Smooth muscle cell (in vitro differentiated cells): ENCODE measurements around the gene WDR43. TPM values are rescaled to one million over a fixed set of nuclear protein-coding genes. Genes with fewer than 3 reads are reported as not detected.

ENCODE experiments used
- DNase-seq: peaks from one replicate; lab custom pipeline; 2025; ENCODE audit not compliant: unreplicated experiment; lab: John Stamatoyannopoulos, UW
- H2AFZ ChIP-seq: fragments of 200-600 bp; sonication (generic); 2 replicates; pipeline ENCODE4 v1.6.0; 2016; ENCODE audit warnings: antibody characterized with exemption, low read depth, mild to moderate bottlenecking
- H3F3A ChIP-seq: fragments of 200-600 bp; sonication (generic); 2 replicates; pipeline ENCODE4 v1.6.0; 2017; ENCODE audit warnings: antibody characterized with exemption, low read depth
- H3K27ac ChIP-seq: fragments of 200-600 bp; sonication (generic); 2 replicates; pipeline ENCODE4 v1.5.1; 2016; ENCODE audit warnings: low read depth, mild to moderate bottlenecking
- H3K27me3 ChIP-seq: fragments of 200-600 bp; sonication (generic); 2 replicates; pipeline ENCODE4 v1.6.1; 2016; ENCODE audit warnings: low read depth, mild to moderate bottlenecking
- H3K36me3 ChIP-seq: fragments of 200-600 bp; sonication (generic); 2 replicates; pipeline ENCODE4 v1.5.1; 2016; ENCODE audit warnings: low read depth
- H3K4me1 ChIP-seq: fragments of 200-600 bp; sonication (generic); 2 replicates; pipeline ENCODE4 v1.5.1; 2016; ENCODE audit warnings: low read depth
- H3K4me2 ChIP-seq: fragments of 200-600 bp; sonication (generic); 2 replicates; pipeline ENCODE4 v1.6.0; 2016; ENCODE audit warnings: mild to moderate bottlenecking
- H3K4me3 ChIP-seq: fragments of 200-600 bp; sonication (generic); 2 replicates; pipeline ENCODE4 v1.5.1; 2016; ENCODE audit warnings: mild to moderate bottlenecking
- H3K79me2 ChIP-seq: fragments of 200-600 bp; sonication (generic); 2 replicates; pipeline ENCODE4 v1.6.0; 2016; ENCODE audit warnings: low read depth, mild to moderate bottlenecking
- H3K9ac ChIP-seq: fragments of 200-600 bp; sonication (generic); 2 replicates; pipeline ENCODE4 v1.6.0; 2016; ENCODE audit warnings: low read depth
- H3K9me3 ChIP-seq: fragments of 200-600 bp; sonication (generic); replicated peaks from 2 replicates; pipeline ENCODE4 v1.5.1; 2016; ENCODE audit warnings: low read depth
- H4K20me1 ChIP-seq: fragments of 200-600 bp; sonication (generic); 2 replicates; pipeline ENCODE4 v1.6.0; 2016; ENCODE audit warnings: low read depth
- CTCF ChIP-seq: fragments of 200-600 bp; sonication (generic); IDR thresholded peaks from 2 replicates; pipeline ENCODE4 v1.5.1; 2017; ENCODE audit warnings: borderline replicate concordance, mild to moderate bottlenecking, antibody characterized with exemption; ENCODE audit not compliant: insufficient read depth, poor library complexity, severe bottlenecking
- WGBS: methylation state at CpG from one replicate; pipeline ENCODE4 v1.1.7; 2016; ENCODE audit warnings: low lambda C conversion rate; 5-methylcytosine and 5-hydroxymethylcytosine counted together
- polyA plus RNA-seq: library from polyadenylated mRNA; unstranded; fragments of >200 nt; fragmentation: Nextera tagmentation; extraction: Ambion mirVana; gene quantifications from 2 replicates; pipeline ENCODE4 v1.2.1, GENCODE V29; 2016
- total RNA-seq: library from RNA; depleted of rRNA; stranded (reverse); fragments of >200 nt; gene quantifications from 2 replicates; pipeline ENCODE4 v1.2.3, GENCODE V29; 2014

WDR43 gene
- total and polyA plus RNA-seq, 2 experiments from 2014 or later = 12.5 to 37.8 TPM

DNA sequence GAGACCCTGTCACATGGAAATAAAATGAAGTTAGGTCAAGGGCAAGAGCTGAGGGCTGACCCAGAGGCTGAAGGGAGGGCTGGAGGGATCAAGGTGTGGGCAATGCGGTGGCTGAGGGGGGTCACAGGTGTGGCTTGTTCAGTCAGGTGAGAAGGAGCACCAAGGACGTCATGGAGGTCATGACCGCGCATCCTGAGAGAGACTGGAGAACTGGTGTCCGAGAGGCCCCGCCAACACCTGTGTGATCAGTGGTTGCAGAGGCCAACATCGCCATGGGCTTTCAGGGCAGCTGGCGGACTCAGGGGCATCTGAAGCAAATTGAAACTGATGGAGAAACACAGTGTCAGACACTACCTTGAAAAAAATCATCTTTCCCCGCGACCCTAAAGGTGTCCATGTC lies 99.6 kb downstream of the WDR43 start:
- TF ChIP-seq CTCF = no peak
- WGBS = 96% methylated on average over 10 of the region's 10 CpGs
- no peak overlapping the region for H3K9ac ChIP-seq

GRCh38 chr2:28994679-28995078 lies 100.2 kb downstream of the WDR43 start:
- Histone ChIP-seq H3K27ac (no peak overlapping the region), H3K4me2 (no peak overlapping the region), H3K4me3 (no peak overlapping the region), H3F3A (no peaks in the 10 kb centered on the region), H2AFZ (no peak overlapping the region), H4K20me1 (no peaks in the 10 kb centered on the region), H3K79me2 (no peaks in the 10 kb centered on the region), H3K4me1 (peaks cover 4% of the 10 kb centered on the region), H3K9ac (no peak overlapping the region), H3K27me3 (no peaks in the 10 kb centered on the region), H3K9me3 (no peaks in the 10 kb centered on the region), H3K36me3 (no peaks in the 10 kb centered on the region)
- DNase-seq = no peak
- 81% methylated on average over 7 of the region's 7 CpGs for WGBS
- no peak for TF ChIP-seq CTCF

More for the DNA sequence above, 99.6 kb downstream of the WDR43 start:
- no peak overlapping the region for H3K4me2 ChIP-seq
- H4K20me1 ChIP-seq = no peaks in the 10 kb centered on the region
- no peak overlapping the region for H3K4me3 ChIP-seq
- H3K36me3 ChIP-seq = no peaks in the 10 kb centered on the region
- H3K9me3 ChIP-seq = no peaks in the 10 kb centered on the region
- peaks cover 4% of the 10 kb centered on the region for H3K4me1 ChIP-seq
- no peaks in the 10 kb centered on the region for H3K27me3 ChIP-seq
- no peak overlapping the region for H3K27ac ChIP-seq
- no peak for DNase-seq
- no peak overlapping the region for H2AFZ ChIP-seq
- no peaks in the 10 kb centered on the region for H3F3A ChIP-seq
- no peaks in the 10 kb centered on the region for H3K79me2 ChIP-seq

GRCh38 chr2:28995765-28996750 lies 101.6 kb downstream of the WDR43 start:
- Histone ChIP-seq H3K79me2 (no peaks in the 10 kb centered on the region), H3K4me3 (no peak overlapping the region), H3K4me2 (peak overlapping the region; percentile 52), H3K9me3 (no peaks in the 10 kb centered on the region), H3K27me3 (no peaks in the 10 kb centered on the region), H2AFZ (no peak overlapping the region), H3K36me3 (no peaks in the 10 kb centered on the region), H3K4me1 (peaks cover 4% of the 10 kb centered on the region), H4K20me1 (no peaks in the 10 kb centered on the region), H3F3A (no peaks in the 10 kb centered on the region), H3K27ac (peak overlapping the region; percentile 9), H3K9ac (no peak overlapping the region)
- 54% methylated on average over 6 of the region's 6 CpGs for WGBS
- no peak for DNase-seq
- no peak for TF ChIP-seq CTCF
